Omental fat pad (tissue), 4 donors: ENCODE measurements around the gene VANGL2. TPM values are rescaled to one million over a fixed set of nuclear protein-coding genes. Genes with fewer than 3 reads are reported as not detected.

Experiments
- ATAC-seq: fragments of 150-250 bp; one replicate; pipeline ENCODE4 v1.9.1; 2016; ENCODE audit warnings: mild to moderate bottlenecking, moderate library complexity; ENCODE audit not compliant: low FRiP score
- DNase-seq: peaks from one replicate; pipeline ENCODE4 v3.0.0-alpha.2; 2019; ENCODE audit warnings: low spot score
- CTCF ChIP-seq, 3 donors: fragments of 450-650 bp; IDR thresholded peaks; one replicate each; pipeline ENCODE4 v1.5.1; 2016 to 2017; ENCODE audit warnings: antibody characterized with exemption in 3 of 3, mild to moderate bottlenecking in 3 of 3, moderate library complexity in 2 of 3
- total RNA-seq, 4 donors: library from RNA; depleted of rRNA; stranded (reverse); fragments of >200 nt; gene quantifications; one replicate each; pipeline ENCODE4 v1.1.0, GENCODE V29; 2016

Gene VANGL2
- total RNA-seq, 4 donors from 2014 or later: 0.36 to 2.0 (median 1.0) TPM

GRCh38 chr1:160370561-160371345, 29.6 kb upstream of the VANGL2 start:
- TF ChIP-seq CTCF (IDR thresholded peaks at IDR 0.05): no peak
- ATAC-seq (no peak), DNase-seq (no peak)

GRCh38 chr1:160371346-160371631, 29.1 kb upstream of the VANGL2 start:
- DNase-seq (no peak), ATAC-seq (no peak)
- TF ChIP-seq CTCF (IDR thresholded peaks at IDR 0.05): no peak

- DNase-seq (no peak), ATAC-seq (no peak)
- TF ChIP-seq CTCF (IDR thresholded peaks at IDR 0.05): no peak
Measured at GRCh38 chr1:160371756-160372155, 28.6 kb upstream of the VANGL2 start.

- DNase-seq (no peak), ATAC-seq (no peak)
- no peak for TF ChIP-seq CTCF (IDR thresholded peaks at IDR 0.05)
Measured at GRCh38 chr1:160373696-160374095, 26.7 kb upstream of the VANGL2 start.

- no peak for TF ChIP-seq CTCF (IDR thresholded peaks at IDR 0.05)
- ATAC-seq (no peak), DNase-seq (no peak)
Measured at GRCh38 chr1:160374306-160375110, 25.9 kb upstream of the VANGL2 start.

- no peak for TF ChIP-seq CTCF (IDR thresholded peaks at IDR 0.05)
- DNase-seq (no peak), ATAC-seq (no peak)
Measured at GRCh38 chr1:160375788-160376524, 24.4 kb upstream of the VANGL2 start.
